SH-SY5Y (cell line): ENCODE results near the gene TP53I3.

ENCODE experiments used
- GATA2 ChIP-seq: IDR thresholded peaks from 2 replicates; pipeline ENCODE4 v1.6.1; 2011; ENCODE audit warnings: mild to moderate bottlenecking, low read depth, low read length
- GATA3 ChIP-seq: IDR thresholded peaks from 2 replicates; pipeline ENCODE4 v1.6.1; 2011; ENCODE audit warnings: low read depth, mild to moderate bottlenecking, low read length, moderate library complexity

The TP53I3 gene

DNA sequence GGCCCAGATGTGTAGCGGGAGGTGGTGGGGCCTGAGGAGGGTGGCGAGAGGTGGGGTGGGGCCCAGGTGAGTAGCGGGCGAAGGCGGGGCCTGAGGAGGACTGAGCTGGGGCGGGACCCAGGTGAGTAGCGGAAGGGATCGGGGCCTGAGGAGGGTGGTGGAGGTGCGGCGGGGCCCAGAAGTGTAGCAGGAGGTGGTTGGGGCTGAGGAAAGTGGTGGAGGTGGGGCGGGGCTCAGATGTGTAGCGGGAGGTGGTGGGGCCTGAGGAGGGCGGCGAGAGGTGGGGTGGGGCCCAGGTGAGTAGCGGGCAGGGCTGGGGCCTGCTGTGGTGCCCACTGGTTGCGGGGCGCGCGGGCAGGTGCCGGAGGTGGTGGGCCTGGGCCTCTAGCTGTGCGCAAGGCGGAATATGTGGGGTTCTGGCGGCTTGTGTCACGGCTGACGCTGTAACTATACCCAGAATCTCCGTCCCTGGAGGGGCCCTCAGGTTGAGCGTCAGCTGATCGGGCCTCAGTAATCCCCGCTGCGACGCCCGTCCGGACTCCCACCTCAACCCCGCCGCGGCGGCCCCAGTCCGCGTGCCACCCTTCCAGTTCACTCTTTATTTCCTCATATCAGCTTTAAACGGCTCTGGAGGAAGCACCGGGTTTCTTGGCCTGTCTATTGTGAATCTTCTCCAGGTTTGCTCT is 7.6 kb downstream of the TP53I3 start:
- TF ChIP-seq GATA2 (no peak), GATA3 (no peak)

DNA sequence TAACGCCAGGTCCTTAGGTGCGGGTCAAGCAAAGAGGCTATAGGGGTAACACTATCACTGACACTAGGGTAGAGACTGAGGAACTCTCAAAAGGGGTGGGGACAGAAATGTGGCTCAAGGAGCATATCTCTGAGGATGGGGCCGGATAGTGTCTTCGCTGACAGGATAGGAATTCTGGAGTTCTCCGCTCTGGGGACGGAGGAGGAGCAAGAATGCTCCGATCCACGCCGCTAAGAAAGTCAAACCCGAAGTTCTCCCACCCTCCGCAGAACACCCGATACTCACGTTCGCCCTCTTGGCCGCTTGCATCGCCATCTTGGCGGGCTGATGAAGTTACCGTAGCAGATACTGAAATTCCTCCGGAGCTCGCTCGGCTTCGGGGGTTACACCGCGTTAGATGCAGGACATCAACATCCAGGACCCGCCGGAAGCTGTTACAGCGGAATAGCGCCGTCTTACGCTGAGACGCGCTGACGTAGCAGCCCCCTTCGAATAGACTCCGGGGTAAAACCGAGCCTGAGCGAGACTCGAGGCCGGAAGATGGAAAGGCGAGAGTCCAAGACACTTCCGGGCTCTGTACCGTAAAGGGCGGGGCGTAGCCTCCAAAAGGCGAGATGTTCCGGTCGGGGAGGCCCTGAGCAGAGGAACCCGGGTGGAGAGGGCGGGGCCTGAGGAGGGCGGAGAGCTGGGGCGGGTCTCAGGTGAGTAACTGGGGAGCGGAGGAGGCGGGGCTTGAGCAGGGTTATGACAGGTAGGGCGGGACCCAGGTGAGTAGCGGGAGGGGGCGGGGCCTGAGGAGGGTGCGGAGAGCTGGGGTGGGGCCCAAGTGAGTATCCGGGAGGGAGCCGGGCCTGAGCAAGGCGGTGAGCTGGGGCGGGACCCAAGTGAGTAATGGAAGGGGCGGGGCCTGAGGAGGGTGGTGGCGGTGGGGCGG is 8.5 kb downstream of the TP53I3 start, which contains the start of gene SF3B6:
TSS of gene SF3B6 (minus strand) at position 412 of the 934 bp plus-strand sequence. CDS start at position 315, 97 bp downstream.
- TF ChIP-seq GATA3 (no peak), GATA2 (peak; percentile 29; the same call in 1 of the 2 replicates)

DNA sequence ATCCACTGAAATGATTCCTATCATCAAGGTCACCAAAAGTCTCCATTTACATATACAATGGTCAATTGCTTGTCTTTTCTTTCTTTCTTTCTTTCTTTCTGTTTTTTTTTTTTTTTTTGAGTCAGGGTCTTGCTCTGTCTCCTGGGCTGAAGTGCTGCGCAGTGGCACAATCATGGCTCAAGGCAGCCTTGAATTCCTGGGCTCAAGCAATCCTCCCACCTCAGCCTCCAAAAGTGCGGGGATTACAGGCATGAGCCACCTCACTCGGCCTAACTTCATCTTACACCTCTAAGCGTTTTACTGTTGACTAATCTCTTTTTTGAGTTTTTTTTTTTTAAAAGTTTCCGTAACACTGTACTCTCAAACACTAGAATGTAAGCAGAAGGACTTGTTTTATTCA is 9.4 kb downstream of the TP53I3 start:
- TF ChIP-seq GATA2: no peak
- no peak for TF ChIP-seq GATA3

DNA sequence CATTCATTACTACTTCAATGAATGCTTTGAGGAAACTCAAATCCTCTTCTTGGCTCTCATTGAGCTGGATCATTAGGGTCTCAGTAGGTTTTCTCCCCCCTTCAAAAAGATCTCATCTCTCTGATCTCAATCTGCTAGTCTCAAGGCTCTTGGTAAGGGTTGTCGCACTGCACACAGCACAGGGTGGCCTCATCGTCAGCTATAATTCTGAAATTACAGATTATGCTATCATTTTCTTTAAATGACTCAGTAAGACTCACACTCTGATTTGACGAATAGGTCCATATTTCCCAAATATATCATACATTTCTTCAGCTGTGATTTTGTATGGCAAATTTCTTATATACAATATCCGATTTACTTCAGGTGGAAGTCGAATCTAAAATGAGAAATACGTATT is 10.8 kb downstream of the TP53I3 start:
- TF ChIP-seq GATA3 (no peak), GATA2 (no peak)

DNA sequence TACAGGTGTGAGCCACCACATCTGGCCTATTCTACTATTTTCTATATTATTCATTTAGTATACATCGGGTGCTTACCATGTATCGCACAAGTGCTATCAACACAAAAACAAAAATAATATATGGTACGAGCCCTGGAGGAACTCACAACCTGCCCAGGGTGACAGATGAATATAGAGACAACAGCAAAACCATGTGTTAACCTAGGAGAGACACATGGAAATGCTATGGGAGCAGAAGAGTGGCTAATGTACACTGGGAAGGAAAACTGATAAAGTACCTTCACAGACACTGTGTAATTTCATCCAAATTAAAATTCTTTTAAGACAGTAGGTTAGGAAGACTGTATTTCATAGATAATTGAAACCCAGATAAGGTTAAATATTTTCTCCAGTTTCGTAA is 12.4 kb downstream of the TP53I3 start:
- TF ChIP-seq GATA2: no peak
- TF ChIP-seq GATA3: no peak

DNA sequence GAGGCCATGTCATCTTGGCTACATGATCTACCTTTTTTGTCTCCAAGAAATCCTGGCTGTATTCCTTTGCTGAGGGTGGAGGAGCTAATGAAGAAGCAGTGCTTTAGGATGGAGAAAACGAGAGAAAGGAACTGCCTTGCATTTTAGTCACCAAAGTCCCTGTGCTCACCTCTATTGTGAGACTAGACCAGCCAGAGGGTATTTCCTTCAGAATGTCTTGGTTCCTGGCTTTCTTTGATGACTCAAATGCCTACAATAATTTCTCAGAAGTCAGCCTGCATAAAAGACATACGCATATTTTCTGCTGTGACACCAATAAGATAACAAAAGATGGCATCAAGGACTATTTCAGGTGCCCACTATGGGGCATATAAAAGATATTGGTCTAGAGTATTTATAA is 19.3 kb downstream of the TP53I3 start:
- TF ChIP-seq GATA3 (no peak), GATA2 (no peak)

DNA sequence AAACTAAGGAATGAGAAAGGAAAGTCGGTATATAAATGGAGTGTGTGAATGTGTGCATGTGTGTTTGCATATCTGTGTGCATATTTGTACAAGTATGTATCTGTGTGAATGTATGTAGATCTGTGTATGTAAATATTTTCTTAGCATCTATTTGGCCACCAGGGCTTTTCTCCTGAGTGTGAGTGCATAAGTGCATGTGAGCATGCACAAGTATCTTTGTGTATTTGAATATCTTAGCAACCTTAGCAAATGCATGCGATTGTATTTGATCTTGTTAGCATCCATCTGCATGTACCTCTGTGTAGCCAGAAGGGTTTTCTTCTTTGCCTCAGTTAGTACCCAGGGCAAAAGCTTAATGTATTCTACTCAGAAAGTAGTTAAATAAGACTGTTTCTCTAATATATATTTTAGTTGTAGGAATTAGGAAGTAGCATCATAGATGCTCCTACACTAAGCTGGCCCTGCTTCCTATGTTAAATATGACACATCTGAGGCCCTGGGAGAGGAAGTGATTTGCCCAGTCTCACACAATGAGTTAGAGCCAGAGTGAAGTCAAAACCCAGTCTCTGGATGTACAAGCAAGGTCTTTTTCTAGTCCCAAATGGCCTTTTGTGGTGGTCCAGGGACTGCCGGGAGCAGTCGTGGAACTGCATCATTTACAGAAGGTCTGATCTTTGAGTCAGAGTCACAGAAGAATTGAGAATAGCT is 25.9 kb downstream of the TP53I3 start:
- TF ChIP-seq GATA3: no peak
- TF ChIP-seq GATA2: no peak

DNA sequence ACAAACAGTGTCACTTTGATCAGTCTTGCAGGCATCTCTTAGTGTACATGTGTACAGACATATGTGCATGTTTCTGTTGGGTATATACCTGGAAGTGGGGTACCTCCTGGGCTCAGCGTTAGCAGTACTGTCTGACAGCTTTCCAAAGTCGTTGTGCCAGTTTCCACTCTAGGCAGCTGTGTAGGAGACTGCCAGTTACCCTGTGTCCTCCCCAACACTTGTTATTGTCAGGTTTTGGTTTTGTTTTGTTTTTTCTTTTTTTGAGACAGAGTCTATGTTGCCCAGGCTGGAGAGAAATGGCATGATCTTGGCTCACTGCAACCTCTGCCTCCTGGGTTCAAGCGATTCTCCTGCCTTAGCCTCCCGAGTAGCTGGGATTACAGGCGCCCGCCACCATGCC is 28.9 kb downstream of the TP53I3 start:
- no peak for TF ChIP-seq GATA2
- TF ChIP-seq GATA3: no peak

DNA sequence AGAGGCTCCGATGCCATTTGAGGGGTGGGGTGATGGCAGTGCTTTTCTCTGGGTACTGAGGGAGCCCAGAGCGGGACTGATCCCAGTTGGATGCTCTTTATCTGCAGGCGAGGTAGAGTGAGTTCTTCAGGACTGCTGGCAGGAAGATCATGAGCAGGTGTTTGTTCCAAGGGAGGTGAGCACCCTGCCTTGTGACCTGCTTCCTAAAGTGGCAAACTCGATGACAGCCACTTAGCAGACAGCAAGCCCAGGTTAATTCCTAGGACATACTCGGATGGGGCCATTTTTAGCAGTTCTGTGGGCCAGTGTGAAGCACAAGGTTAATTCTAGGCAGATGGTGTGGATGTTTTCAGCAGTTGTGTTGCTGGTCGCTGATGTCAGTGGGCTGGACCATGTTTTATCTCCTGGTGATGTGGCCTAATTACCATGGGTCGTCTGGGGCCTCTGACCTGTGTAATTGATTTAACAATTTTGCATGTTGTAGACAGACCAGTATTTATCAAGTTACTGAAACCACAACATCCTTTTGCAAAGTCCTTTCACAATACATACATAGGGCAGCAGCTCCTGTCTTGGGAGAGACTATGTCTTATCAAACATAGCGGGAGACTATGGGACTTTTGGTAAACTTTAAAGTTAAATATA is 30.1 kb downstream of the TP53I3 start:
- TF ChIP-seq GATA2 (no peak), GATA3 (no peak)

DNA sequence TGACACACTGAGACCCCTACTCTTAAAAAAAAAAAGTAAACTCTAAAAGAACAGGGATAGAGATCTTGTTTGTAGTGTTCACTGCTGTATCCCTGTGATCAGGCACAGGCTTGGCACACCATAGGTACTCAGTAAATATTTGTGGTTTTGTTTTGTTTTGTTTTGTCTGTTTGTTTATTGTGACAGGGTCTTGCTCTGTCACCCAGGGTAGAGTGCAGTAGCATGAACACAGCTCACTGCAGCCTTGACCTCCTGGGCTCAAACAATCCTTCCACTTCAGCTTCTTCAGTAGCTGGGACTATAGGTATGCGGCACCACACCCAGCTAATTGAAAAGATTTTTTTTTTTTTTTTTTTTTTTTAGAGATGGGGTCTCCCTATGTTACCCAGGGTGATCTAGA is 31.7 kb downstream of the TP53I3 start:
- TF ChIP-seq GATA3: no peak

DNA sequence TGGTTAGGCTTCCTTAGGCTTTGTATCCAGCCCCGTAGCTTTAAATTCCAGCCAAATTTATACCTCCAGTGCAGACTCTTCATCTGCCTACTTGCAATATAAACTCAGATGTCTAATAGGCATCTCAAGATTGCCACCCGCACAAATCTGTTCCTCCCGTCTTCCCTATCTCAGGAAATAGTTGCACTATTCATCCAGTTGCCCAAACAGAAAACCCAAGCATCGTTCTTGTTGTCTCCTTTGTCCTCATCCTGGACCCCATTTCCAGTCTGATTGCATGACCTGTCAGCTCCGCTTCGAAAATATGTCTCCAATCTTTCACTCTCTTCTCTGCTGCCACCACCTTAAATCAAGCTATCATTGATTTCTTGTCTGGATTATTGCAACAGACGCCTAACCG is 32.8 kb downstream of the TP53I3 start:
- TF ChIP-seq GATA2 (no peak), GATA3 (no peak)

DNA sequence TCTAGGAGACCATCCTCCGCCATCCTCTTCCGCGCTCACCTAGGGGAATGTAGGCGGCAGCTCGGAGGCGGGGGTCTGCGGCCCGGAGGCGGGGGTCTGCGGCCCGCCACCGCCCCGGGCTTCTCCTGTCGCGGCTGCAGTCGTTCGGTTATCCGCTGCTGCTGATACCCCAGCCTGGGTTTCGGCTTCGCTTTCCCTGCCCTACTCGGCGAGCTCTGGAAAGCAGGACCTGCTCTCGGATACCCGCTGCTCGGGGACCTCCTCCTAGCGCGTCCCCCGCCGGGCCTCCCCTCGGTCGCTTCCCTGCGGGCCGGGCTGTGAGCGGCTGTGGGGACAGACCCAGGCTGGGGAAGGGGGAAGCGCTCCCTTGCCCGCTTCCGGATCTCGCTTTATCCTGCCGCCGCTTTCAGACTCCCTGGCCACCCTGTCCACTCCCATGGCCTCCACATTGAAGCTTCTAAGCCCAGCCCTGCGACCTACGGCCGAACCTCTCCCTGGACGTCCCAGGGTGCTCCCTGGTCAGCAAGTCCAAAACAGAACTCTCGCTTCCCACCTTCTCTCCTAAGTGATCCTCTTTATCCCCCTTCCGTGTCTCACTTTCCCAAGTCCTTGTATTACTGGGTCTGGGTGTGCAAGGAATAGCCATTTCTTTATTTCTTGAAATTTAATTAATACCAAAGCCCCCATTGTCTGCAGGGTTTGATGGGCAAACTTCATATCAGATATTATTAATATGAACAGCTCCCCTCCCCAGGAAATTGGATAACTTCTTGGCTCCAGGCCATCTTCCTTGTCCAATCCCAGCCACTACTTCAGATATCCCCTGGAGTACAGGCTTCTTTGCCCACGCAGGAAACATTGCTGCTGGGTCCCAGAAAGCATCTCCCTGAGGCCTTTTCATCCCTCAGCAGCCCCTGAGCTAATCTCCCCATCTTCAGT is 34.3 kb downstream of the TP53I3 start:
- TF ChIP-seq GATA2 (no peak; the same call in 1 of the 2 replicates), GATA3 (no peak)

DNA sequence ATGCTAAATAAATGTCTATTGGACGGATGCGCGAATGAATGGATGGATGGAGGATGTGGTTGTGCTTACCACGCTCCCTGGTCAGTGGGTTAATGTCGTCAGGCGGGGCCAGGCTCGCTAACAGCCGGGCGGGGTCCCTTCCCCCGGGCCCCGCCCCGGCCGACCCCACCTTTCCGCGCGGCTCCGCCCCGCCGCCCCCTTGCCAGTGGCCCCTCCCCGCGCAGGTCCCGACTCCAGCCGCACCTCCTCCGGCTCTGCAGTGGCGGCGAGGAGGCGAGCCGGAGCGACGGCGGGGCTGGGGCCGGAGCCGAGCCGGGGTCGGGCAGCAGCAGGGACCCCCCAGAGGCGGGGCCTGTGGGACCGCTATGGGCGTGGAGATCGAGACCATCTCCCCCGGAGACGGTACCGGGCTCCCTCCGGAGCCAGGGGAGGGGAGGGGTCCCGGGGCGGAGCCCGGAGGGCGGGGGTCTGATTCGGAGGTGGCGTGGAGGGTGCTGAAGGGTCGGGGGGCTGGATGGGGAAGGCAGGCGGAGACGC is 35.1 kb downstream of the TP53I3 start, which contains the start of gene FKBP1B:
TSS of gene FKBP1B (plus strand) at position 257 of the 537 bp plus-strand sequence. CDS start at position 366, 109 bp downstream.
- no peak for TF ChIP-seq GATA3
- no peak for TF ChIP-seq GATA2
